BLaER1 (cell line): ENCODE measurements around the gene KNDC1.

Experiments
- H3K27ac ChIP-seq: shearing (Covaris generic); formaldehyde crosslinking; 2 replicates; pipeline ENCODE4 v1.8.1; 2022
- H3K27me3 ChIP-seq: shearing (Covaris generic); formaldehyde crosslinking; 2 replicates; pipeline ENCODE4 v1.8.1; 2022
- H3K36me3 ChIP-seq: shearing (Covaris generic); formaldehyde crosslinking; 2 replicates; pipeline ENCODE4 v1.8.1; 2022
- H3K4me1 ChIP-seq: shearing (Covaris generic); formaldehyde crosslinking; 2 replicates; pipeline ENCODE4 v1.8.1; 2022
- H3K4me2 ChIP-seq: shearing (Covaris generic); formaldehyde crosslinking; 2 replicates; pipeline ENCODE4 v1.8.1; 2022
- H3K4me3 ChIP-seq: shearing (Covaris generic); formaldehyde crosslinking; 2 replicates; pipeline ENCODE4 v1.8.1; 2022
- H3K9ac ChIP-seq: shearing (Covaris generic); formaldehyde crosslinking; 2 replicates; pipeline ENCODE4 v1.8.1; 2022
- H3K9me3 ChIP-seq: shearing (Covaris generic); formaldehyde crosslinking; 2 replicates; pipeline ENCODE4 v1.8.1; 2022
- H4K20me1 ChIP-seq: shearing (Covaris generic); formaldehyde crosslinking; 2 replicates; pipeline ENCODE4 v1.8.1; 2022
- Cebpa-rat ChIP-seq: shearing (Covaris generic); IDR thresholded peaks from 2 replicates; pipeline ENCODE4 v1.8.1; 2022

KNDC1 gene

DNA sequence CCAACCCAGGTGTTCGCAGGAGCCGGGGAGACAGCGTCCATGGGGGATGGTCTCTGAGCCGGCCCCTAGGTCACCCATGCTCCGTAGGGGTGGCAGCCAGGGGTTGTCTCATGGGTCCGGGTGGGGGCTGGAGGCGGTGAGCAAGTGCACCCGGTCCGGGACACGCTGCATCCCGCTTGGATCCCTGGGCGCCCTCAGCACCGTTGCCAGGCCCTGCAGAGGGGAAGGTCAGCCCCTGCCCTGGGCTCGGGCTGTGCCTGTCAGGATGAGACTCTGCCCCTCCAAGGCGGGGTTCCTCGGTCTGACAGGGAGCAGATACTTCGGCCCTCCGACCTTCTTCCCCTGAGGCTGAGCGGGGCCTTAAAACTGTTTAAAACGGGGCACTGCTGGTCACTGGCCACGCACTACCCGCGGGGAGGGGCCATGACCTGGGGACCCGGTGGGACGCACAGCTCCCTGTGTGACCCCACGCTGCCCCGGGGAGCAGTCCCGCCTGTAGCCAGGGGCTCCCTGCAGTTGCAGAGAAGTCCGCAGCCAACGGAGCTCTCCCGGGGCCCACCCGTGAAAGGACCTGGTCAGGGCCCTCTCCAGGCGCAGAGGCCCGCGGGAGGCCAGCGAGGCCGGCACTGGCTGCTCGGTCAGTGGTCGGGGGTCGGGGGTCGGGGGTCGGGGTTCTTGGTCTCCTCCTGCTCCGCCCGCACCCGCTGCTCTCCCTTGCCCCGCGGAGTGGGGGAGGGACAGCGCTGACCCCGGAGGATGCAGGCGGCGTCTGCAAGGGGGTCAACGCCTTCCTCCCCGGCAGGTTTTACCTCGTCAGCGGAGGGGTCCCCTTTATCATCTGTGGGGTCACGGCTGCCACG lies 33.4 kb upstream of the KNDC1 start:
- Histone ChIP-seq H3K9me3 (0 out of 2 replicates have a peak, but pooled peaks cover 8% of the 10 kb centered on the region), H3K4me1 (peaks cover 38% of the 10 kb centered on the region), H3K27ac (no peak overlapping the region), H3K4me3 (no peak overlapping the region), H3K27me3 (peaks cover 4% of the 10 kb centered on the region; the same call in 1 of the 2 replicates), H4K20me1 (peaks cover 9% of the 10 kb centered on the region), H3K9ac (no peak overlapping the region), H3K4me2 (no peak overlapping the region), H3K36me3 (no peaks in the 10 kb centered on the region)
- no peak for TF ChIP-seq Cebpa-rat

GRCh38 chr10:133127291-133128125 lies 32.5 kb upstream of the KNDC1 start:
- Histone ChIP-seq H3K9ac (no peak overlapping the region), H3K27ac (no peak overlapping the region), H3K4me3 (no peak overlapping the region), H4K20me1 (peaks cover 18% of the 10 kb centered on the region), H3K9me3 (0 out of 2 replicates have a peak, but pooled peaks cover 8% of the 10 kb centered on the region), H3K4me1 (peaks cover 38% of the 10 kb centered on the region), H3K27me3 (peaks cover 4% of the 10 kb centered on the region; the same call in 1 of the 2 replicates), H3K4me2 (no peak overlapping the region), H3K36me3 (no peaks in the 10 kb centered on the region)
- no peak for TF ChIP-seq Cebpa-rat

- Histone ChIP-seq H3K4me1 (peaks cover 38% of the 10 kb centered on the region), H3K4me3 (no peak overlapping the region), H3K9me3 (0 out of 2 replicates have a peak, but pooled peaks cover 8% of the 10 kb centered on the region), H4K20me1 (peaks cover 19% of the 10 kb centered on the region), H3K9ac (no peak overlapping the region), H3K4me2 (no peak overlapping the region), H3K27me3 (peaks cover 4% of the 10 kb centered on the region; the same call in 1 of the 2 replicates), H3K36me3 (no peaks in the 10 kb centered on the region), H3K27ac (no peak overlapping the region)
- no peak for TF ChIP-seq Cebpa-rat
Observed at GRCh38 chr10:133128126-133129070, 31.6 kb upstream of the KNDC1 start.

GRCh38 chr10:133129071-133129858 lies 30.8 kb upstream of the KNDC1 start:
- Histone ChIP-seq H3K9me3 (0 out of 2 replicates have a peak, but pooled peaks cover 8% of the 10 kb centered on the region), H3K27me3 (peaks cover 4% of the 10 kb centered on the region; the same call in 1 of the 2 replicates), H4K20me1 (peaks cover 19% of the 10 kb centered on the region), H3K4me3 (no peak overlapping the region), H3K4me2 (no peak overlapping the region), H3K36me3 (no peaks in the 10 kb centered on the region), H3K9ac (no peak overlapping the region), H3K27ac (no peak overlapping the region), H3K4me1 (peaks cover 47% of the 10 kb centered on the region)
- TF ChIP-seq Cebpa-rat: no peak

- no peak overlapping the region for H3K27ac ChIP-seq
- H3K4me2 ChIP-seq: peak overlapping the region; percentile 82; the same call in 1 of the 2 replicates
- no peak overlapping the region for H3K4me3 ChIP-seq
- H3K27me3 ChIP-seq: peaks cover 2% of the 10 kb centered on the region; the same call in 1 of the 2 replicates
- no peak for TF ChIP-seq Cebpa-rat
- no peaks in the 10 kb centered on the region for H3K36me3 ChIP-seq
- H3K4me1 ChIP-seq: peaks cover 54% of the 10 kb centered on the region
- H3K9ac ChIP-seq: no peak overlapping the region
- H3K9me3 ChIP-seq: 0 out of 2 replicates have a peak, but pooled peaks cover 8% of the 10 kb centered on the region
- H4K20me1 ChIP-seq: peaks cover 19% of the 10 kb centered on the region
Observed at GRCh38 chr10:133129859-133130495, 30.0 kb upstream of the KNDC1 start.

- H3K27ac ChIP-seq: no peak overlapping the region
- H3K9me3 ChIP-seq: 0 out of 2 replicates have a peak, but pooled peaks cover 8% of the 10 kb centered on the region
- H3K27me3 ChIP-seq: no peaks in the 10 kb centered on the region; the same call in 1 of the 2 replicates
- H3K9ac ChIP-seq: no peak overlapping the region
- H3K4me3 ChIP-seq: no peak overlapping the region
- H4K20me1 ChIP-seq: peaks cover 19% of the 10 kb centered on the region
- H3K4me1 ChIP-seq: peaks cover 56% of the 10 kb centered on the region
- no peak for TF ChIP-seq Cebpa-rat
- H3K36me3 ChIP-seq: no peaks in the 10 kb centered on the region
- H3K4me2 ChIP-seq: peak overlapping the region; percentile 82
Observed at GRCh38 chr10:133130602-133131001, 29.4 kb upstream of the KNDC1 start.

DNA sequence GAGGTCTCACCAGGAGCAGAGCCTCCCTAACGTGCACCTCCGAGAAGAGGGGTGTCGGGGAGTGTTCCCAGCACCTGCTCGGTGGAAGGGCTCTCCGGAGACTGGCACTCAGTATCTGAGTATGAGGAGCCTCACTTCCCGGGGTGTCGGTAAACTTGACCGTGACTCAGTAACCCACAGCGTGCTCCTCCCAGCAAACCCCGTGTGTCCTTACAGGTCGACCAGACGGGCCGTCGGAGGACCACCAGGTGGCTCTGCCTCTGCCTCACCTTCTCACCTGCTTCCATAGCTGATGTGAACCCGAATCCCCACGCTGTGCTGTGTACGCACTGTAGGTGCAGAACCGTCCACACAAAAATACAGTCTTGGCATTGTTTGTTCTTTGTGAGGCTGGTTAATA lies 29.0 kb upstream of the KNDC1 start:
- Histone ChIP-seq H3K4me2 (peak overlapping the region; percentile 82), H3K9me3 (0 out of 2 replicates have a peak, but pooled peaks cover 8% of the 10 kb centered on the region), H3K4me3 (no peak overlapping the region), H4K20me1 (peaks cover 19% of the 10 kb centered on the region), H3K27ac (peak overlapping the region; percentile 12; the same call in 1 of the 2 replicates), H3K9ac (no peak overlapping the region), H3K36me3 (no peaks in the 10 kb centered on the region), H3K4me1 (peaks cover 56% of the 10 kb centered on the region), H3K27me3 (no peaks in the 10 kb centered on the region; the same call in 1 of the 2 replicates)
- TF ChIP-seq Cebpa-rat: no peak
